H9 (cell line): Measurements from ENCODE around the gene SUCLG1. TPM values are rescaled to one million over a fixed set of nuclear protein-coding genes. Genes with fewer than 3 reads are reported as not detected.

ENCODE experiments used
- DNase-seq: peaks from one replicate; pipeline ENCODE4 v3.0.0-alpha.2; 2017
- H2AFZ ChIP-seq: one replicate; pipeline ENCODE4 v1.6.1; 2013; ENCODE audit warnings: mild to moderate bottlenecking, low read length, control low read depth, moderate library complexity
- H2AK5ac ChIP-seq: 2 replicates; pipeline ENCODE4 v1.6.1; 2013; ENCODE audit warnings: low read length, control low read depth, mixed read lengths; ENCODE audit not compliant: insufficient read length
- H2BK120ac ChIP-seq: one replicate; pipeline ENCODE4 v1.6.1; 2013; ENCODE audit warnings: low read depth, mild to moderate bottlenecking, low read length, control low read depth, inconsistent platforms; ENCODE audit not compliant: poor library complexity, severe bottlenecking
- H2BK12ac ChIP-seq: 2 replicates; pipeline ENCODE4 v1.6.1; 2013; ENCODE audit warnings: low read length, control low read depth, mixed read lengths, low read depth; ENCODE audit not compliant: insufficient read length
- H2BK15ac ChIP-seq: 2 replicates; pipeline ENCODE4 v1.6.1; 2013; ENCODE audit warnings: low read depth, low read length, control low read depth
- H2BK20ac ChIP-seq: one replicate; pipeline ENCODE4 v1.6.1; 2013; ENCODE audit warnings: low read depth, mild to moderate bottlenecking, low read length, control low read depth, inconsistent platforms; ENCODE audit not compliant: poor library complexity, severe bottlenecking
- H2BK5ac ChIP-seq: 2 replicates; pipeline ENCODE4 v1.6.1; 2013; ENCODE audit warnings: low read length, control low read depth, mixed read lengths; ENCODE audit not compliant: insufficient read length
- H3K14ac ChIP-seq: 2 replicates; pipeline ENCODE4 v1.6.1; 2013; ENCODE audit warnings: low read length, control low read depth; ENCODE audit not compliant: insufficient read depth
- H3K18ac ChIP-seq: 2 replicates; pipeline ENCODE4 v1.6.1; 2013; ENCODE audit warnings: low read depth, mild to moderate bottlenecking, mixed read lengths, low read length, control low read depth; ENCODE audit not compliant: insufficient read length
- H3K23ac ChIP-seq: 2 replicates; pipeline ENCODE4 v1.6.1; 2013; ENCODE audit warnings: low read length, control low read depth, mixed read lengths, low read depth; ENCODE audit not compliant: insufficient read length
- H3K23me2 ChIP-seq: 2 replicates; pipeline ENCODE4 v1.6.1; 2013; ENCODE audit warnings: low read depth, mild to moderate bottlenecking, mixed read lengths, low read length, control low read depth; ENCODE audit not compliant: insufficient read length, poor library complexity, severe bottlenecking
- H3K27ac ChIP-seq: 2 replicates; pipeline ENCODE4 v1.5.1; 2013; ENCODE audit warnings: low read length, control low read depth, mixed read lengths, low read depth; ENCODE audit not compliant: insufficient read length
- H3K27me3 ChIP-seq: 2 replicates; pipeline ENCODE4 v1.6.1; 2013; ENCODE audit warnings: low read length, control low read depth, inconsistent platforms; ENCODE audit not compliant: insufficient read depth
- H3K4ac ChIP-seq: 2 replicates; pipeline ENCODE4 v1.6.1; 2013; ENCODE audit warnings: low read depth, mild to moderate bottlenecking, control low read depth, inconsistent platforms, low read length, moderate library complexity
- H3K4me1 ChIP-seq: 2 replicates; pipeline ENCODE4 v1.6.1; 2013; ENCODE audit warnings: low read length, control low read depth, inconsistent platforms; ENCODE audit not compliant: insufficient read depth
- H3K4me2 ChIP-seq: 2 replicates; pipeline ENCODE4 v1.6.1; 2013; ENCODE audit warnings: low read length, control low read depth, mixed read lengths; ENCODE audit not compliant: insufficient read length, insufficient read depth
- H3K56ac ChIP-seq: 2 replicates; pipeline ENCODE4 v1.6.1; 2013; ENCODE audit warnings: low read depth, mild to moderate bottlenecking, mixed read lengths, low read length, control low read depth; ENCODE audit not compliant: insufficient read length
- H3K79me1 ChIP-seq: 2 replicates; pipeline ENCODE4 v1.6.1; 2013; ENCODE audit warnings: low read depth, mild to moderate bottlenecking, moderate library complexity, low read length, control low read depth, inconsistent platforms; ENCODE audit not compliant: insufficient read depth, poor library complexity, severe bottlenecking
- H3K79me2 ChIP-seq: 2 replicates; pipeline ENCODE4 v1.6.1; 2013; ENCODE audit warnings: low read length, control low read depth, inconsistent platforms; ENCODE audit not compliant: insufficient read depth
- H3K9ac ChIP-seq: 2 replicates; pipeline ENCODE4 v1.6.1; 2013; ENCODE audit warnings: low read length, control low read depth, mixed read lengths; ENCODE audit not compliant: insufficient read length; ENCODE audit errors: extremely low read depth
- H3K9me3 ChIP-seq: one replicate; pipeline ENCODE4 v1.6.1; 2013; ENCODE audit warnings: low read depth, low read length, inconsistent platforms; ENCODE audit not compliant: control insufficient read depth
- H3T11ph ChIP-seq: one replicate; pipeline ENCODE4 v1.6.1; 2013; ENCODE audit warnings: mild to moderate bottlenecking, low read length, control low read depth, inconsistent platforms
- H4K20me1 ChIP-seq: one replicate; pipeline ENCODE4 v1.6.1; 2013; ENCODE audit not compliant: control insufficient read depth, insufficient read length, insufficient read depth
- H4K5ac ChIP-seq: 2 replicates; pipeline ENCODE4 v1.6.1; 2013; ENCODE audit warnings: low read depth, mild to moderate bottlenecking, mixed read lengths, low read length, control low read depth; ENCODE audit not compliant: insufficient read length
- H4K8ac ChIP-seq: replicated peaks from 2 replicates; pipeline ENCODE4 v1.6.1; 2013; ENCODE audit warnings: low read length, control low read depth, mixed read lengths, low read depth; ENCODE audit not compliant: insufficient read length
- H4K91ac ChIP-seq: 2 replicates; pipeline ENCODE4 v1.6.1; 2013; ENCODE audit warnings: low read depth, mild to moderate bottlenecking, moderate library complexity, mixed read lengths, low read length, control low read depth; ENCODE audit not compliant: insufficient read length
- H3K27ac Mint-ChIP-seq, 3 experiments: 2 replicates in 2 of 3; 3 replicates in 1 of 3; pipeline ENCODE4 v1.8.0; 2020 to 2021; ENCODE audit warnings: mixed read lengths in 3 of 3, mild to moderate bottlenecking in 1 of 3, moderate library complexity in 1 of 3
- H3K27me3 Mint-ChIP-seq: 2 replicates; pipeline ENCODE4 v1.8.0; 2021; ENCODE audit warnings: low read depth, mild to moderate bottlenecking, moderate library complexity, mixed read lengths
- H3K36me3 Mint-ChIP-seq, 3 experiments: 2 replicates in 2 of 3; 3 replicates in 1 of 3; pipeline ENCODE4 v1.8.0; 2020 to 2021; ENCODE audit warnings: low read depth in 3 of 3, mixed read lengths in 3 of 3; ENCODE audit not compliant: insufficient read depth in 1 of 3
- H3K4me1 Mint-ChIP-seq, 2 experiments: 2 replicates each; pipeline ENCODE4 v1.8.0; 2020; ENCODE audit warnings: mixed read lengths in 2 of 2
- H3K4me3 Mint-ChIP-seq, 2 experiments: 2 replicates in 1 of 2; 3 replicates in 1 of 2; pipeline ENCODE4 v1.8.0; 2020 to 2021; ENCODE audit warnings: mild to moderate bottlenecking in 2 of 2, mixed read lengths in 2 of 2, moderate library complexity in 1 of 2
- H3K9me3 Mint-ChIP-seq, 2 experiments: 2 replicates in 1 of 2; 3 replicates in 1 of 2; pipeline ENCODE4 v1.8.0; 2020; ENCODE audit warnings: mild to moderate bottlenecking in 2 of 2, mixed read lengths in 2 of 2, moderate library complexity in 1 of 2
- WGBS: extraction: QIAGEN DNeasy Blood & Tissue Kit; methylation state at CpG from one replicate; pipeline ENCODE4 v1.1.7; 2013; ENCODE audit warnings: missing lambda C conversion rate, low lambda C conversion rate, mixed read lengths; ENCODE audit not compliant: insufficient read length; ENCODE audit errors: extremely low coverage; 5-methylcytosine and 5-hydroxymethylcytosine counted together
- total RNA-seq: library from RNA; stranded (reverse); gene quantifications from 2 replicates; pipeline ENCODE4 v1.2.1, GENCODE V29; 2021
- TF ChIP-seq, protein P1 (sequence below): fragments of 200-600 bp; sonication (generic); conservative IDR thresholded peaks from 3 replicates; pipeline ENCODE4 v1.8.0; 2021; ENCODE audit warnings: antibody characterized with exemption, mild to moderate bottlenecking

Gene SUCLG1
- total RNA-seq, 1 experiment from 2014 or later, result 40.0 TPM

DNA sequence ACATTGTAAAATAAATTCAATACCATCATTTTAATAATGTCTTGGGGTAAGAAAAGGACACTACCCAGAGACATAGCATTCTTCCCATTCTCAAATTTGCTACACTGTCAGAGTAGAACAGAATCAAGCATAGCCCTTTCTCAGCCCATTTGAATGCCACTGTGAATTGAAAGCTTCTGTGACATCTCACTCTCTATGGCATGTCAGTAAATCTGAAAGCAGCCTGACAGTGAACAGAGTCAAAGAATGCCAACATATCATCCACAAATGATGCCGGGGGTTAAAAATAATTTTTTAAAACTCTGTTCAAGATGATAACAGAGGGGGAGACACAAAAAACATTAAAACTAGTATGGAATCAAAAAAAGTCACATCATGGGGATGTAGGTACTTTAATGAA is 17.6 kb downstream of the SUCLG1 start:
- Histone ChIP-seq H2BK15ac (no peak overlapping the region), H3K79me2 (no peaks in the 10 kb centered on the region), H3K9me3 (no peaks in the 10 kb centered on the region), H3K23me2 (no peaks in the 10 kb centered on the region), H2BK20ac (no peak overlapping the region), H3K27ac (no peak overlapping the region), H3K18ac (no peak overlapping the region), H3K27me3 (no peaks in the 10 kb centered on the region), H4K8ac (no peak overlapping the region), H2BK12ac (no peak overlapping the region), H4K91ac (no peak overlapping the region), H2AK5ac (no peak overlapping the region), H3K9ac (no peak overlapping the region), H3K79me1 (no peaks in the 10 kb centered on the region), H4K20me1 (no peaks in the 10 kb centered on the region), H3K56ac (no peak overlapping the region), H3K4ac (no peak overlapping the region), H3K14ac (no peak overlapping the region), H2AFZ (no peak overlapping the region), H3K4me1 (no peaks in the 10 kb centered on the region), H3K23ac (no peak overlapping the region), H2BK120ac (no peak overlapping the region), H2BK5ac (no peak overlapping the region), H3T11ph (no peak overlapping the region), H4K5ac (no peak overlapping the region), H3K4me2 (no peak overlapping the region)
- no peaks in the 10 kb centered on the region for H3K27me3 Mint-ChIP-seq
- no peak overlapping the region for H3K4me3 Mint-ChIP-seq
- TF ChIP-seq, protein P1, sequence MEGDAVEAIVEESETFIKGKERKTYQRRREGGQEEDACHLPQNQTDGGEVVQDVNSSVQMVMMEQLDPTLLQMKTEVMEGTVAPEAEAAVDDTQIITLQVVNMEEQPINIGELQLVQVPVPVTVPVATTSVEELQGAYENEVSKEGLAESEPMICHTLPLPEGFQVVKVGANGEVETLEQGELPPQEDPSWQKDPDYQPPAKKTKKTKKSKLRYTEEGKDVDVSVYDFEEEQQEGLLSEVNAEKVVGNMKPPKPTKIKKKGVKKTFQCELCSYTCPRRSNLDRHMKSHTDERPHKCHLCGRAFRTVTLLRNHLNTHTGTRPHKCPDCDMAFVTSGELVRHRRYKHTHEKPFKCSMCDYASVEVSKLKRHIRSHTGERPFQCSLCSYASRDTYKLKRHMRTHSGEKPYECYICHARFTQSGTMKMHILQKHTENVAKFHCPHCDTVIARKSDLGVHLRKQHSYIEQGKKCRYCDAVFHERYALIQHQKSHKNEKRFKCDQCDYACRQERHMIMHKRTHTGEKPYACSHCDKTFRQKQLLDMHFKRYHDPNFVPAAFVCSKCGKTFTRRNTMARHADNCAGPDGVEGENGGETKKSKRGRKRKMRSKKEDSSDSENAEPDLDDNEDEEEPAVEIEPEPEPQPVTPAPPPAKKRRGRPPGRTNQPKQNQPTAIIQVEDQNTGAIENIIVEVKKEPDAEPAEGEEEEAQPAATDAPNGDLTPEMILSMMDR, result no peak
- H3K36me3 Mint-ChIP-seq, result peaks cover 28 to 71% (median 40%) of the 10 kb centered on the region in 3 experiments
- H3K9me3 Mint-ChIP-seq, result peaks cover 0 to 4% of the 10 kb centered on the region in 2 experiments; a peak in 1 of 5 replicates
- no CpG with 5 or more reads among the region's 1 CpG for WGBS
- H3K4me1 Mint-ChIP-seq, result peaks cover 0 to 2% of the 10 kb centered on the region in 2 experiments; a peak in 2 of 4 replicates
- DNase-seq, result no peak
- no peak overlapping the region for H3K27ac Mint-ChIP-seq
